ENCODE measurements around the gene SHLD2. TPM values are rescaled to one million over a fixed set of nuclear protein-coding genes. Genes with fewer than 3 reads are reported as not detected.
A peak's percentile ranks its signal among the peaks of the same experiment; 100 is the strongest.

SHLD2 gene
- total and polyA plus RNA-seq, 2 of the 13 experiments (the other 11 are each of a cell fraction or from before 2014, with no cell fraction given) = 25.7 to 53.7 TPM

GRCh38 chr10:87094373-87095235 is at the start of gene SHLD2, which contains the start of gene GLUD1 (continued):
- no peak for TF ChIP-seq E2F2 (CRISPR knock-in tag; IDR thresholded peaks at IDR 0.05; ENCODE audit: borderline replicate concordance)
- no peak; the same call in 1 of the 2 replicates for TF ChIP-seq ZFP91 (CRISPR knock-in tag; IDR thresholded peaks at IDR 0.05; ENCODE audit: borderline replicate concordance)
- no peak for TF ChIP-seq SMYD3 (CRISPR knock-in tag; IDR thresholded peaks at IDR 0.05)
- TF ChIP-seq ZBTB21 (CRISPR knock-in tag; IDR thresholded peaks at IDR 0.05) = no peak
- TF ChIP-seq THAP8 (CRISPR knock-in tag; IDR thresholded peaks at IDR 0.05; ENCODE audit: borderline replicate concordance) = no peak
- TF ChIP-seq ARID5B (CRISPR knock-in tag; IDR thresholded peaks at IDR 0.05) = no peak
- no peak for TF ChIP-seq TRIM24 (CRISPR knock-in tag; IDR thresholded peaks at IDR 0.05)
- TF ChIP-seq ZNF570 (CRISPR knock-in tag; IDR thresholded peaks at IDR 0.05; ENCODE audit: borderline replicate concordance) = no peak
- no peak for TF ChIP-seq MXD3 (CRISPR knock-in tag; IDR thresholded peaks at IDR 0.05)
- TF ChIP-seq ZXDC (CRISPR knock-in tag; IDR thresholded peaks at IDR 0.05) = 0 out of 2 replicates have a peak, but pooled peaks have one; percentile 41
- peak; percentile 90 for TF ChIP-seq DR1 (CRISPR knock-in tag; IDR thresholded peaks at IDR 0.05)
